ENCODE results near the gene NINJ2.

The NINJ2 gene

GRCh38 chr12:591167-592023 lies 71.8 kb downstream of the NINJ2 start:
- Histone ChIP-seq H3K36me3 (no peaks in the 10 kb centered on the region), H3K9me3 (peaks cover 7% of the 10 kb centered on the region; the same call in 1 of the 2 replicates), H3K4me1 (peaks cover 58% of the 10 kb centered on the region), H3K4me3 (peak overlapping the region; percentile 46; the same call in 1 of the 2 replicates), H4K20me1 (no peaks in the 10 kb centered on the region), H3K4me2 (peak overlapping the region; percentile 90), H3K27ac (peak overlapping the region; percentile 81), H3K27me3 (no peaks in the 10 kb centered on the region), H3K9ac (peak overlapping the region; percentile 58)
- TF ChIP-seq Cebpa-rat (IDR thresholded peaks at IDR 0.05) = no peak

- Histone ChIP-seq H3K4me1 (peaks cover 58% of the 10 kb centered on the region), H3K27ac (peak overlapping the region; percentile 55)
- TF ChIP-seq Cebpa-rat (IDR thresholded peaks at IDR 0.05) = no peak
Observed at GRCh38 chr12:590206-590750, 73.0 kb downstream of the NINJ2 start.

DNA sequence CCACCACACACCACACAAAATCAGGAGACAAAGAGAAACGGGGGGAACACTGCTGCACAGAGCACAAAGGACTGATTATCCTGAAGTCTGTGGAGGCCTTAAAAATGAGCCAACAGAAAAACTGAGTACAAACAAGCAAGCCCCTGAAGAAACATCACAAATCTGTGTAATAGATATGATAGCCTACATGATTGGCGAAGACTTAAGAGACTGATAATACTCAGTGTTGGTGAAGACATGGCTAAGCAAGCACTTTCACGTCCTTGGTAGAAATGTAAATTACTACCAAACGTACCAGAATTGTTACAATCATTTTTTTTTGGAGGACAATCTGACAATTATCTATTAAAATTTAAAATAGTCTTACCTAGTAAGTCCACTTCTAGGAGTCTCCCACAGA lies 74.6 kb downstream of the NINJ2 start:
- TF ChIP-seq Cebpa-rat (IDR thresholded peaks at IDR 0.05) = no peak
- Histone ChIP-seq H3K27me3 (no peaks in the 10 kb centered on the region), H3K4me1 (peaks cover 51% of the 10 kb centered on the region)

More at GRCh38 chr12:590206-590750, 73.0 kb downstream of the NINJ2 start:
- Histone ChIP-seq H3K4me3 (no peak overlapping the region), H3K9ac (peak overlapping the region; percentile 3), H4K20me1 (no peaks in the 10 kb centered on the region), H3K4me2 (peak overlapping the region; percentile 59), H3K27me3 (no peaks in the 10 kb centered on the region), H3K36me3 (no peaks in the 10 kb centered on the region), H3K9me3 (peaks cover 7% of the 10 kb centered on the region; the same call in 1 of the 2 replicates)

DNA sequence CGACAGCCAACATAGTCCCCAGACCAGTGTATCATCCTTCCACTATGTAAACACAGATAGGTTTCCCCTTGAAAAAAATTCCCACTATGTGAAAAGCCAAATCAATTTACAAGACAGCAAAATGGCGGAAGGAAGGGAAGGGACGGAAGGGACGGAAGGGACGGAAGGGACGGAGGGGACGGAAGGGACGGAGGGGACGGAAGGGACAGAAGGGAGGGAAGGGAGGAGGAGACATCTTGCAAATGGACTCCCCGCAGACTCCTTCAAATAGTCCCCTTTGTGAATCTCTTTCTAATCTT lies 75.3 kb downstream of the NINJ2 start:
- Histone ChIP-seq H3K4me1 (peaks cover 44% of the 10 kb centered on the region), H3K4me3 (no peak overlapping the region), H3K9me3 (peaks cover 7% of the 10 kb centered on the region; the same call in 1 of the 2 replicates), H3K27me3 (no peaks in the 10 kb centered on the region), H3K9ac (no peak overlapping the region), H3K36me3 (no peaks in the 10 kb centered on the region), H3K27ac (no peak overlapping the region), H3K4me2 (no peak overlapping the region), H4K20me1 (no peaks in the 10 kb centered on the region)
- TF ChIP-seq Cebpa-rat (IDR thresholded peaks at IDR 0.05) = no peak

More for the DNA sequence above, 74.6 kb downstream of the NINJ2 start:
- Histone ChIP-seq H3K27ac (no peak overlapping the region), H3K36me3 (no peaks in the 10 kb centered on the region), H3K4me3 (no peak overlapping the region), H3K9me3 (peaks cover 7% of the 10 kb centered on the region; the same call in 1 of the 2 replicates), H3K9ac (no peak overlapping the region), H4K20me1 (no peaks in the 10 kb centered on the region), H3K4me2 (peak overlapping the region; percentile 59; the same call in 1 of the 2 replicates)

GRCh38 chr12:587132-588023 lies 75.9 kb downstream of the NINJ2 start:
- Histone ChIP-seq H3K27ac (no peak overlapping the region), H3K4me3 (no peak overlapping the region)

GRCh38 chr12:586318-587071 lies 76.8 kb downstream of the NINJ2 start:
- Histone ChIP-seq H3K4me3 (no peak overlapping the region), H3K27me3 (no peaks in the 10 kb centered on the region), H3K36me3 (no peaks in the 10 kb centered on the region), H3K4me1 (peaks cover 29% of the 10 kb centered on the region), H3K27ac (no peak overlapping the region), H3K9ac (no peak overlapping the region), H4K20me1 (no peaks in the 10 kb centered on the region), H3K9me3 (peaks cover 7% of the 10 kb centered on the region; the same call in 1 of the 2 replicates), H3K4me2 (no peak overlapping the region)
- no peak for TF ChIP-seq Cebpa-rat (IDR thresholded peaks at IDR 0.05)

More at GRCh38 chr12:587132-588023, 75.9 kb downstream of the NINJ2 start:
- no peak overlapping the region for H3K4me2 ChIP-seq
- TF ChIP-seq Cebpa-rat (IDR thresholded peaks at IDR 0.05) = no peak
- H3K4me1 ChIP-seq = peaks cover 38% of the 10 kb centered on the region
- peaks cover 7% of the 10 kb centered on the region; the same call in 1 of the 2 replicates for H3K9me3 ChIP-seq
- no peaks in the 10 kb centered on the region for H4K20me1 ChIP-seq
- no peaks in the 10 kb centered on the region for H3K36me3 ChIP-seq
- no peak overlapping the region for H3K9ac ChIP-seq
- no peaks in the 10 kb centered on the region for H3K27me3 ChIP-seq

DNA sequence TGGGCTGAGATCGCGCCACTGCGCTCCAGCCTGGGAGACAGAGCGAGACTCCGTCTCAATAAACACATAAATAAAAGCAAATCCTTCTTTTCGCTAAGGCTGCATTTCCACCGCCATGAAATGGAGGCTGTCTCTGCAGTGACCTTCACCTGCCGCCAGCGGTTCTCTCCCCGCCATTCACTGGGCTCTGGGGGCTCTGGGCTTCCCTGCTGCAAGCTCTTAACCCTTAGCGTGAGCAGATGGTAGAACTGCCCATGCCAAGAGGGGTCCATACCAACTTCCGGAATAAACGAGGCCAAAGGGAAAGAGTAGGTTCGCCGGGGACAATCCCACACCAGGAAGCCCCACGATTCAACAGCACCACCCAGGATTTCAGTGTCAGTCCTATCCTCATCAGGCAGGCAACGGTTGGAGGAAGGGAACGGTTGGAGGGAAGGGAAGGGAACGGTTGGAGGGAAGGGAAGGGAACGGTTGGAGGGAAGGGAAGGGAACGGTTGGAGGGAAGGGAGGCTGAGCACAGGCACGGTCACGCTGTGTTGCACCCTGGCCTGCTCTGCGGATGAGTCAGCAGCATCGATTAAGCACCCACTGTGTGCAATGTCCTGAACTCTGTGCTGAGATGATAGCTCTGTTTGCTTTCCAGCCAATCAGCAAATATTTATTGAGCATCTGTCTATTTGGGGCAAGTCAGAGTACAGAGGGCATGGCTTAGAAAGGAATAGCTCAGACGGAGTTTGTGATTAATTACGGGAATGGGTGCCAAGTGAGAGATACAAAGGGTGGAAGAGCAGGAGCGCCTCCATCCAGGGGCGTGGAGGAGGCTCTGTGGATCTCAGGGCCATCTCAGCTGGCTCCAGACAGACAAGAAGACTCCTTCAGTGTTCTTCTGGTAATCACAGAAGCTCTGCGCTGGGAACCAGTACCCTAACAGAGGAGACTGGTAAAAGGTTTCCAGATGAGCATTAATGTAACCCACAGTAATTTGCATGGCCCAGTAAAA lies 77.9 kb downstream of the NINJ2 start:
- H3K9ac ChIP-seq = no peak overlapping the region
- no peak overlapping the region for H3K27ac ChIP-seq
- H3K36me3 ChIP-seq = no peaks in the 10 kb centered on the region
- no peaks in the 10 kb centered on the region for H3K27me3 ChIP-seq
- peaks cover 18% of the 10 kb centered on the region for H3K4me1 ChIP-seq
- H3K9me3 ChIP-seq = peaks cover 7% of the 10 kb centered on the region; the same call in 1 of the 2 replicates
- no peak overlapping the region for H3K4me2 ChIP-seq
- no peak overlapping the region for H3K4me3 ChIP-seq
- no peaks in the 10 kb centered on the region for H4K20me1 ChIP-seq
- no peak for TF ChIP-seq Cebpa-rat (IDR thresholded peaks at IDR 0.05)

DNA sequence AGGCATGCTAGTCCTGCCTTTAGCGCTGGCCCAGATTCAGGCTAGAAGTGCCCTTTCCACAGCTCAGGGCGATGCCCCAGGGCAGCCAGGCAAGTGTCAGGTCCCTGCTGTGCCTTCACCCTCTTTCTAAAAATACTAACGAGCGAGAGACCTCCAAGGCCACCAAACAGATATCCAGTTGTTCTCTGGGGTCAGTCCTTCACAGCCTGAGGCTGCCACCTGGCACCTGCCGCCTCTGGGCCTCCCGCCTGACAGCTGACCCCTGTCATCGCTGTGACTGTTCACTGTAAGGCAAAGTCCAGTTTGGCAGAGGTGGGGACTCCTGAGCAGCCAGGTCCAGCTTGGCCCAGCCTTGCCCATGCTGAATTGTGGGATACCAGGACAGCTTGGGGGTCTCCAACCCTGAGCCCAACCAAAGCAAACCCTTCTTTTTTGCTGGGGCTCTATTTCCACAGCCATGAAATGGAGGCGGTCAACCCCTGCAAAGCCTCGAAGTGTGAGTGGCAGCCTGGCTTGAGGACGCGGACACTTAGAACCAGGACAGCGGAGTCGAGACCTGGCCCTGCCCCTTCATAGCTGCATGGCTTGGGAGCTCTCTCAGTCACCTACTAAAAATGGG lies 79.9 kb downstream of the NINJ2 start:
- Histone ChIP-seq H3K27me3 (no peaks in the 10 kb centered on the region), H4K20me1 (no peaks in the 10 kb centered on the region), H3K4me2 (no peak overlapping the region), H3K4me1 (no peaks in the 10 kb centered on the region), H3K9me3 (peaks cover 2% of the 10 kb centered on the region; the same call in 1 of the 2 replicates), H3K9ac (no peak overlapping the region), H3K4me3 (no peak overlapping the region), H3K27ac (no peak overlapping the region), H3K36me3 (no peaks in the 10 kb centered on the region)
- TF ChIP-seq Cebpa-rat (IDR thresholded peaks at IDR 0.05) = no peak
